CD4-positive, alpha-beta T cell treated with Interleukin-2 at 100 ng/mL for 4 hours (primary cell): ENCODE data around the gene WDR48.

Source experiments
- DNase-seq: peaks from one replicate; pipeline ENCODE4 v3.0.0-alpha.2; 2020; ENCODE audit warnings: low spot score

Gene WDR48

GRCh38 chr3:39140341-39140971 is 88.6 kb downstream of the WDR48 start:
- no peak for DNase-seq

DNA sequence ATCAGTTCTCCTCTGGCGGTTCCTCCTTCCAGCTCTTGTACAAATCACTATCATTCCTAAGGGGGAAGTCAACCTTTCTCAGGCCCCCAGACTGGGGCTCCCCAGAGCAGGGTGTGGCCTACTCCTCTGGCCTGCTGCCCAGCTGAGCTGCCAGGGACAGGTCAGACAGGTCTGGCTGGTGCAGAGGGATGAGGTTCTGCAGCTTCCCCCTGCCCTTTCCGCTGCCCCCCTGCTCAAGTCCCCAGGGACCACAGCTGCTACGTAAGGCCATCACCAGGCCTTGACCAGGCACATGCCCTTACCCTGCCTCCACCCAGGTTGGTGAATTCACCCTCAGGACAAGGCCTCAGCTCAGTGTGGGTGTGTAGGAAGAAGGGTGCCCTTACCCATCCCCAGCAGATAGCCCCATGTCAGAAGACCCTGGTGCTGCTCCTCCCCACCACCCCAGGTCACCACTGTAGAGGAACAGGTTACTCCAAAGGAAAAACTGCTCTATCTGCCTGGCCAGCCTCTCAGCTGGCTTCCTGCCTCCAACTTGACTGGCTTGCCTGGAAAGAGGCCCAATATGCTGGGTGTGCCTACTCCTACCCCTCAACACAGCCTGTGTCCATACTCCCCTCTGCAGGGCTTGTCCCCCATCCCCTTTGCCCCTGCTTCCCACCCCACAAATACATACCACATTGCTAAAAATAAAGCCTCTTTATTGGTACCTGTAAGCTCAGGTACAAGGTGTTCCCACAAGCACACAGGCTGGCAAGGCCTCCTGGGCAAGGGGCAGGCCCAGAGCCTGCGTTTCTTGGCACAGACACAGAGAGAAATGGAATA is 89.6 kb downstream of the WDR48 start:
- no peak for DNase-seq

DNA sequence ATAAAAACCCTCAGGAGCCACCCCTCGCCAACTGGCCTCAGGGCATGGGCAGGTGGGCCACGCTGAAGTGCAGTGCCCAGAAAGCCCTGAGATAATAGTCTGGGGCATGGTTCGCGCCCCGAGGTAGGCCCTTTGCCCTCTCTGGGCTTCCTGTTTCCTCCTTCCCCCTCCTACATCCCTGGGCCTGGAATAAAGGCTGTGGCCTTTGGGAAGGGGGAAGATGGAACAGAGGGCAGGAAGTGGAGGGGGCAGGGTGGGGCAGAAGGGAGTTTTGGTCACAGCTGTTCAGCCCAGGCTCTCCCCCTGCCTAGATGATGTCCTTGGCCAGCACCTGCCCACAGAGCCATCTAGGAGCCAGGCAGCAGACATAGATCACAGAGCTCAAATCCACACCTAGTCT is 90.3 kb downstream of the WDR48 start:
- no peak for DNase-seq

GRCh38 chr3:39143051-39143885 is 91.5 kb downstream of the WDR48 start:
- no peak for DNase-seq

- no peak for DNase-seq
Measured at GRCh38 chr3:39144095-39144747, 92.4 kb downstream of the WDR48 start.

DNA sequence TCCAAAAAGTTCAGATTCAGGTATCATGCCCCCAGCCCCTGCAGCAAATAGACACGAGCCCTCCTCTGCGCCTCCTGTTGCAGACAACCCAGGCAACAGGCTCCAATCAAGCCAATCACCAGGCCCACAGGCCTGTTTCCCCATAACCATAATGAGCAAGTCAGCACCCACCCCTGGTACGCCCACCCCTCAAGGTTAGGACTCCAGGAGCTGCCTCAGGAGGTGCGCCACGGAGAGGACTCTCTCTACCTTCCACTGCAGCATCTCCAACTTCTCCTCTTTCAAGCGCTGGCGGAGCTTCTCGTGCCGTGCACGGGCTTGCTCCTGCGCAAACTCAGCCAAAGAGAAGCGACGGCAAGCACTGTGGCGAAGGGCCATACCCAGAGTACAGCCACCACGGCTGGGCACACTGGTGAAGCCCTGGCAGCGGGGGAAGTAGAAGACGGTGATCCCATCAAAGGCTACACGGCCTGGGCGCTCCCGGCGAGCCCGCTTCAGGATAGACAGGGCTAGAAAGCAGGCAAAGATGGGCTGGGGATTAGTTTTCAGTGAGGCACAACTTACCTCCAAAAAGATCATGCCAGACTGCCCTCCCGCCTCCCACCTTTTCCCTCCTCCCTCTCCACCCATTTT is 93.0 kb downstream of the WDR48 start:
- no peak for DNase-seq

DNA sequence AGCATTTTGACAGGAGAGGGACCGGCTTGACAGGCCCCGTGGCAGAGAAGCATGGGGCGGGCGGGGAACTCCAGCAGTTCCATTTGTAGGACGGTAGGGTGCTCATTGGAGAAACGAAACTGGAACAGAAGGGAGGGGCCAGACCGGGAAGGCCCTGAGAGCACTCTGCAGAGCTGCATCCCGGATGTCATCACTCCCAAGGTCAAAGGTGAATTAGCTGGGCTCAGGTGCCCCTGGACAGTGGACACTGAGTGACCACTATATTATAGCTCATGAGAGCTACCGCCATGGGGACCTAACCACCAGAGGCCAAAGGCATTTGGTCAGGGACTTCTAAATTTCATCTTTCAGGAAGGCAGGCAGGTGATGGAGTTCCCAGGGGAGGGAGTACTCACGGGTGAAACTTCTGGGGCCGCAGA is 94.3 kb downstream of the WDR48 start:
- DNase-seq: no peak
